CD4-positive, CD25-positive, alpha-beta regulatory T cell (primary cell): ENCODE results near the gene EGLN1. TPM values are rescaled to one million over a fixed set of nuclear protein-coding genes. Genes with fewer than 3 reads are reported as not detected.

Experiments
- ATAC-seq, 2 donors: fragments of 150-1000 bp; cut with Tn5 transposase; one replicate each; pipeline ENCODE4 v1.10.0; 2021; ENCODE audit warnings: low read depth in 2 of 2, moderate number of reproducible peaks in 2 of 2, moderate library complexity in 1 of 2
- DNase-seq, 3 donors: peaks; one replicate each; pipeline versions ENCODE4 v3.0.0 to v3.0.0-alpha.2; 2012 to 2022; ENCODE audit warnings: mixed read lengths in 1 of 3
- H3K27ac ChIP-seq: one replicate; pipeline ENCODE4 v1.7.0; 2013; ENCODE audit warnings: mild to moderate bottlenecking, low read length; ENCODE audit not compliant: insufficient read depth, poor library complexity, severe bottlenecking
- H3K27me3 ChIP-seq: one replicate; pipeline ENCODE4 v1.7.0; 2013; ENCODE audit warnings: low read length; ENCODE audit not compliant: control insufficient read depth, insufficient read depth
- H3K36me3 ChIP-seq: one replicate; pipeline ENCODE4 v1.7.0; 2013; ENCODE audit warnings: mild to moderate bottlenecking, low read length, moderate library complexity; ENCODE audit not compliant: control insufficient read depth, insufficient read depth
- H3K4me1 ChIP-seq: 2 replicates; pipeline ENCODE4 v1.7.0; 2013; ENCODE audit warnings: mild to moderate bottlenecking, low read length; ENCODE audit not compliant: insufficient read depth, control insufficient read depth, poor library complexity, severe bottlenecking
- H3K4me3 ChIP-seq: one replicate; pipeline ENCODE4 v1.7.0; 2013; ENCODE audit warnings: low read depth, mild to moderate bottlenecking, low read length, moderate library complexity
- H3K9me3 ChIP-seq, 2 experiments: 1 replicate in 1 of 2; 2 replicates in 1 of 2; pipeline ENCODE4 v1.7.0; 2013; ENCODE audit warnings: low read length in 2 of 2, mild to moderate bottlenecking in 1 of 2, moderate library complexity in 1 of 2; ENCODE audit not compliant: control insufficient read depth in 2 of 2
- H3K27ac Mint-ChIP-seq, 3 donors: one replicate each; pipeline ENCODE4 v1.8.0; 2020 to 2022; ENCODE audit warnings: mild to moderate bottlenecking in 3 of 3, mixed read lengths in 3 of 3, moderate library complexity in 2 of 3
- H3K27me3 Mint-ChIP-seq: one replicate; pipeline ENCODE4 v1.8.0; 2022; ENCODE audit warnings: mild to moderate bottlenecking, mixed read lengths
- H3K36me3 Mint-ChIP-seq: one replicate; pipeline ENCODE4 v1.8.0; 2020; ENCODE audit warnings: mixed read lengths
- H3K4me1 Mint-ChIP-seq, 4 donors: one replicate each; pipeline ENCODE4 v1.8.0; 2020 to 2022; ENCODE audit warnings: mixed read lengths in 4 of 4, mild to moderate bottlenecking in 1 of 4
- H3K4me3 Mint-ChIP-seq, 4 donors: one replicate each; pipeline ENCODE4 v1.8.0; 2020 to 2022; ENCODE audit warnings: mild to moderate bottlenecking in 4 of 4, mixed read lengths in 4 of 4, moderate library complexity in 3 of 4
- H3K9me3 Mint-ChIP-seq, 7 donors: one replicate each; pipeline ENCODE4 v1.8.0; 2020 to 2022; ENCODE audit warnings: mixed read lengths in 7 of 7, mild to moderate bottlenecking in 3 of 7, moderate library complexity in 2 of 7
- polyA plus RNA-seq, 4 donors: library from polyadenylated mRNA; unstranded; fragments of 300-500 nt; fragmentation: Illumina TruSeq; gene quantifications; one replicate each; pipeline ENCODE4 v1.2.3, GENCODE V29; 2021
- total RNA-seq: library from RNA; stranded (reverse); gene quantifications from one replicate; pipeline ENCODE4 v1.2.3, GENCODE V29; 2022

The EGLN1 gene
- total and polyA plus RNA-seq, 5 donors from 2014 or later, result 18.4 to 31.6 (median 21.7) TPM

GRCh38 chr1:231416901-231417300, 5.2 kb downstream of the EGLN1 start:
- Histone ChIP-seq H3K27me3 (no peaks in the 10 kb centered on the region), H3K36me3 (no peaks in the 10 kb centered on the region), H3K9me3 (no peaks in the 10 kb centered on the region), H3K4me1 (peaks cover 66% of the 10 kb centered on the region), H3K27ac (no peak overlapping the region), H3K4me3 (peak overlapping the region; percentile 97)
- H3K36me3 Mint-ChIP-seq, result peaks cover 31% of the 10 kb centered on the region
- H3K27me3 Mint-ChIP-seq, result no peaks in the 10 kb centered on the region
- peak overlapping the region; percentile 1 to 32 (median 18) for H3K27ac Mint-ChIP-seq
- DNase-seq (peak in 1 of 3 donors; percentile 56), ATAC-seq (no peak)
- H3K4me3 Mint-ChIP-seq, result peak overlapping the region; percentile 50 to 98 (median 85)
- peaks cover 40 to 80% (median 69%) of the 10 kb centered on the region in 4 donors for H3K4me1 Mint-ChIP-seq
- no peaks in the 10 kb centered on the region for H3K9me3 Mint-ChIP-seq

DNA sequence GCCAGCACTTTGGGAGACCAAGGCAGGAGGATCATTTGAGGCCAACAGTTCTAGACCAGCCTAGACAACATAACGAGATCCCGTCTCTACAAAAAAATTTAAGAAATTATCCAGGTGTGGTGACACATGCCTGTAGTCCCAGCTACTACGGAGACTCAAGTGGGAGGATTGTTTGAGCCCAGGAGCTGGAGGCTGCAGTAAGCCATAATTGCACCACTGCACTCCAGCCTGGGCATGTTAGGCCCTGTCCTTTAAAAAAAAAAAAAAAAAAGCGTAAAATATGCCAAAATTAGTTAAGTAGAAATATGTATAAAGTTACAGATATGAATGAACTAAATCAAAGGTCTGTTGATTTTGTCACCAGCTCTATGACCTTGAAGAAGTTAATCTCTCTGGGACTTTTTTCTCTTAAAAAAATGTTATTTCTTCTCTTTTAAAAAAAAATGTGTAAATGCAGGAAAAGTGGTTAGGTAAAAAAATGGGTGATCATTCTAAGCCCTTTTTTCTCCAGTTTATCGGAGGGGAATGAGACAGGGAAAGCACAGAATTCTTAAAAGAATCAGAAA, 7.0 kb downstream of the EGLN1 start:
- peaks cover 40 to 77% (median 64%) of the 10 kb centered on the region in 4 donors for H3K4me1 Mint-ChIP-seq
- ATAC-seq (no peak), DNase-seq (no peak)
- Histone ChIP-seq H3K27ac (no peak overlapping the region), H3K27me3 (no peaks in the 10 kb centered on the region), H3K36me3 (no peaks in the 10 kb centered on the region), H3K9me3 (no peaks in the 10 kb centered on the region), H3K4me1 (peaks cover 61% of the 10 kb centered on the region), H3K4me3 (no peak overlapping the region)
- H3K9me3 Mint-ChIP-seq, result no peaks in the 10 kb centered on the region
- peaks cover 31% of the 10 kb centered on the region for H3K36me3 Mint-ChIP-seq
- H3K27ac Mint-ChIP-seq, result no peak overlapping the region
- peak overlapping the region in 1 of 4 donors; percentile 18 for H3K4me3 Mint-ChIP-seq
- H3K27me3 Mint-ChIP-seq, result no peaks in the 10 kb centered on the region

GRCh38 chr1:231414260-231415016, 7.6 kb downstream of the EGLN1 start:
- peak overlapping the region; percentile 4 to 80 (median 34) for H3K4me3 Mint-ChIP-seq
- Histone ChIP-seq H3K27ac (no peak overlapping the region), H3K36me3 (no peaks in the 10 kb centered on the region), H3K9me3 (no peaks in the 10 kb centered on the region), H3K27me3 (no peaks in the 10 kb centered on the region), H3K4me1 (peaks cover 55% of the 10 kb centered on the region), H3K4me3 (peak overlapping the region; percentile 15)
- H3K27me3 Mint-ChIP-seq, result no peaks in the 10 kb centered on the region
- ATAC-seq (no peak), DNase-seq (no peak)
- peak overlapping the region in 2 of 3 donors; percentile 16 to 25 for H3K27ac Mint-ChIP-seq
- no peaks in the 10 kb centered on the region for H3K9me3 Mint-ChIP-seq
- peaks cover 31% of the 10 kb centered on the region for H3K36me3 Mint-ChIP-seq
- H3K4me1 Mint-ChIP-seq, result peaks cover 35 to 70% (median 58%) of the 10 kb centered on the region in 4 donors

DNA sequence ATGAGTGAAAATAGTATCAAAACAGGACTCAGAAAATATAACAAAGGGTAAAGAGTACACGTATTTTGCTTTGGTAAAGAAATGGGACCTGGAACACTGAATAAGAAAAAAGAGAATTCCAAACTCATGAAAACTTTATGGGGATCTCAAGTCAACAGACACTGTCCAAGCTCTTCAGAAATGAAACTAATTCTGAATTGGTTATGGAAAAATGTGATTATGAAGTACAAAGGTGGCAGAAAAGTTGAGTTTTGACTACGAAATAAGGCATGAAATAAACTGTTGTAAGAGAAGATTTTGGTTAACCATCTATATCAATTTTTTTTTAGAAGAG, 8.4 kb downstream of the EGLN1 start:
- DNase-seq, result no peak
- Mint-ChIP-seq H3K4me3 (peak overlapping the region; percentile 4 to 80 (median 29)), H3K4me1 (peaks cover 34 to 63% (median 52%) of the 10 kb centered on the region in 4 donors), H3K27ac (peak overlapping the region in 1 of 3 donors; percentile 16), H3K27me3 (no peaks in the 10 kb centered on the region), H3K9me3 (no peaks in the 10 kb centered on the region), H3K36me3 (peaks cover 31% of the 10 kb centered on the region)
- no peak overlapping the region for H3K27ac ChIP-seq
- no peaks in the 10 kb centered on the region for H3K36me3 ChIP-seq
- H3K9me3 ChIP-seq, result no peaks in the 10 kb centered on the region
- H3K4me1 ChIP-seq, result peaks cover 47% of the 10 kb centered on the region
- H3K4me3 ChIP-seq, result peak overlapping the region; percentile 15
- no peaks in the 10 kb centered on the region for H3K27me3 ChIP-seq
- ATAC-seq, result no peak

- Mint-ChIP-seq H3K27me3 (no peaks in the 10 kb centered on the region), H3K36me3 (peaks cover 25% of the 10 kb centered on the region), H3K4me1 (peaks cover 30 to 37% (median 32%) of the 10 kb centered on the region in 4 donors), H3K4me3 (peak overlapping the region in 1 of 4 donors; percentile 18), H3K9me3 (no peaks in the 10 kb centered on the region), H3K27ac (peak overlapping the region in 1 of 3 donors; percentile 21)
- ATAC-seq, result no peak
- Histone ChIP-seq H3K27me3 (no peaks in the 10 kb centered on the region), H3K9me3 (no peaks in the 10 kb centered on the region), H3K36me3 (peaks cover 5% of the 10 kb centered on the region), H3K4me1 (peaks cover 29% of the 10 kb centered on the region), H3K27ac (no peak overlapping the region), H3K4me3 (no peak overlapping the region)
- DNase-seq, result no peak
Measured at GRCh38 chr1:231411036-231411531, 11.0 kb downstream of the EGLN1 start.

DNA sequence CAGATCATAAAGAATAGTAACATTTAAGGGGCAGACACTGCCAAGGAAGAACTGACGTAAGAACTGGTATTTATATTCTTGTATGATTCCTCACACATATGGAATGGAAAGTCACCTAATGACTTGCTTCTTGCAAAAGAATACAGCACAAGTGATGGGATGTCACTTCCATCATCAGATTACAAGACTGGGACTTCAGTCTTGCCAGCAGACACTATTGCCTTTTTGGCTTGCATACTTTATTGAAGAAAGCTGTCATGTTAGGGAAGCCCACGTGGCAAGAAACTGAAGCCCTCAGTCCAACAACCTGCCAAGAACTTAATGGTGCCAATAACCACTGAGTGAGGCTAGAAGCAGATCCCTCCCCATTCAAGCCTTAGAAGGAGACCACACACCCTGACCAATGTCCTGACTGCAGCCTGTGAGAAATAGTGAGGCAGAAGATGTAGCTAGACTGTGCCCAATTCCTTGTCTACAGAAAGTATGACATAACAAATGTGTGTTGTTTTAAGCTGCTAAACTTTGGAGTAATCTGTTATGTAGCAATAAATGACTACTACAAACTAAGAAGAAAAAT, 12.0 kb downstream of the EGLN1 start:
- ATAC-seq (no peak), DNase-seq (no peak)
- peaks cover 5% of the 10 kb centered on the region for H3K36me3 ChIP-seq
- H3K27me3 ChIP-seq, result no peaks in the 10 kb centered on the region
- Mint-ChIP-seq H3K36me3 (peaks cover 26% of the 10 kb centered on the region), H3K27me3 (no peaks in the 10 kb centered on the region), H3K9me3 (peaks cover 0 to 1% (median 0%) of the 10 kb centered on the region in 7 donors), H3K4me3 (no peak overlapping the region), H3K4me1 (peaks cover 25 to 35% (median 32%) of the 10 kb centered on the region in 4 donors), H3K27ac (no peak overlapping the region)
- no peaks in the 10 kb centered on the region for H3K9me3 ChIP-seq
- no peak overlapping the region for H3K27ac ChIP-seq
- H3K4me1 ChIP-seq, result peaks cover 25% of the 10 kb centered on the region
- H3K4me3 ChIP-seq, result no peak overlapping the region

DNA sequence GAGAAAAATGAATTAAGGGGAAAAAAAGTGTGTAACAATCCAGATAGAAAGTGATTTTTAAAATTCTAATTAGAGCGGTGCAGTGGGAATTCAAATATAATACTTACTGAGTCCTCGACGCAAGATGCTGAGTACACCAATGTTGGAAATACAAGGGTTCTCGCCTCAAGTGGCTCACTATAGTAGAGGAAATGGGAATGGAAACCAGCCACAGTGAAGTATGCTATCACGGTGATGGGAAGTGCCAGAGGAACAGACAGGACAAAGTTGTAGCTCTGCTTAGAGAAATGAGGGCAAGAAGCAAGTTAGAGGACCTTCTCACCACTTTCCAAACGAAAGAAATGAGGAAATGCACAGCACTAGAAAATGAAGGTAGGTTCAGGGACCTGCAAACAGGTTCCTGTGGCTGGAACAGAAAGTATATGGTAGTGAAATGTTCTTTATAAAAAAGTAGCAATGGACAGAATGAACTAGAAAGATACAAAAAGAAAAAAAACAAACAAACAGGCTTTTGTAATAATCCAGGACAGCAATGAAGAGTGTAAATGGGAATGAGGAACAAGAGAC, 13.5 kb downstream of the EGLN1 start:
- Histone ChIP-seq H3K4me1 (peaks cover 19% of the 10 kb centered on the region), H3K36me3 (peaks cover 5% of the 10 kb centered on the region), H3K9me3 (no peaks in the 10 kb centered on the region), H3K4me3 (no peak overlapping the region), H3K27ac (no peak overlapping the region), H3K27me3 (no peaks in the 10 kb centered on the region)
- Mint-ChIP-seq H3K27ac (no peak overlapping the region), H3K9me3 (peaks cover 0 to 1% (median 0%) of the 10 kb centered on the region in 7 donors), H3K4me1 (peaks cover 21 to 29% (median 22%) of the 10 kb centered on the region in 4 donors), H3K27me3 (no peaks in the 10 kb centered on the region), H3K36me3 (peaks cover 16% of the 10 kb centered on the region), H3K4me3 (no peak overlapping the region)
- DNase-seq (no peak), ATAC-seq (no peak)
